Measurements from ENCODE around the gene TMOD3. TPM values are rescaled to one million over a fixed set of nuclear protein-coding genes. Genes with fewer than 3 reads are reported as not detected.

The TMOD3 gene
- total and polyA plus RNA-seq, 7 donors = 1.8 to 22.6 (median 7.4) TPM

- intact Hi-C loops (cut with DNase I) = no loop called here
- Histone ChIP-seq H3K4me3 (no peak overlapping the region), H3K27ac (no peak overlapping the region), H3K27me3 (ENCODE audit: insufficient read depth in 3 of 3, low read length in 2 of 3) (no peaks in the 10 kb centered on the region), H3K9me3 (no peaks in the 10 kb centered on the region), H3K4me1 (no peaks in the 10 kb centered on the region), H3K36me3 (ENCODE audit: insufficient read depth in 1 of 2, low read depth in 1 of 2) (peaks cover 2 to 49% of the 10 kb centered on the region in 2 donors)
- 81 to 87% (median 86%) methylated on average over 2 of the region's 2 CpGs for WGBS, 3 donors
- DNase-seq (no peak), ATAC-seq (no peak)
- no peak for TF ChIP-seq CTCF (IDR thresholded peaks at IDR 0.05)
Observed at GRCh38 chr15:51870774-51871173, 41.3 kb downstream of the TMOD3 start.

GRCh38 chr15:51874751-51875644 is 45.5 kb downstream of the TMOD3 start:
- no peaks in the 10 kb centered on the region for H3K4me1 ChIP-seq
- no peaks in the 10 kb centered on the region for H3K27me3 ChIP-seq (ENCODE audit: insufficient read depth in 3 of 3, low read length in 2 of 3)
- DNase-seq (no peak), ATAC-seq (peak; percentile 77 to 94 (median 88))
- H3K4me3 ChIP-seq = no peak overlapping the region
- intact Hi-C loops (cut with DNase I) = no loop called here
- peaks cover 0 to 37% of the 10 kb centered on the region in 2 donors for H3K36me3 ChIP-seq (ENCODE audit: insufficient read depth in 1 of 2, low read depth in 1 of 2)
- peak overlapping the region; percentile 32 for H3K27ac ChIP-seq
- no peaks in the 10 kb centered on the region for H3K9me3 ChIP-seq
- 41 to 54% (median 52%) methylated on average over 8 of the region's 8 CpGs for WGBS, 3 donors
- TF ChIP-seq CTCF (IDR thresholded peaks at IDR 0.05) = no peak

GRCh38 chr15:51876169-51876568 is 46.7 kb downstream of the TMOD3 start:
- ATAC-seq = no peak
- no peak overlapping the region for H3K4me3 ChIP-seq
- H3K4me1 ChIP-seq = no peaks in the 10 kb centered on the region
- H3K27ac ChIP-seq = no peak overlapping the region
- peaks cover 0 to 25% of the 10 kb centered on the region in 2 donors for H3K36me3 ChIP-seq (ENCODE audit: insufficient read depth in 1 of 2, low read depth in 1 of 2)
- intact Hi-C loops (cut with DNase I) = no loop called here
- TF ChIP-seq CTCF (IDR thresholded peaks at IDR 0.05) = no peak
- no peaks in the 10 kb centered on the region for H3K9me3 ChIP-seq
- H3K27me3 ChIP-seq (ENCODE audit: insufficient read depth in 3 of 3, low read length in 2 of 3) = no peaks in the 10 kb centered on the region
- 93 to 100% (median 96%) methylated on average over 5 of the region's 5 CpGs for WGBS, 3 donors
- no peak for DNase-seq

GRCh38 chr15:51878446-51879386 is 49.3 kb downstream of the TMOD3 start:
- no peaks in the 10 kb centered on the region for H3K27me3 ChIP-seq (ENCODE audit: insufficient read depth in 3 of 3, low read length in 2 of 3)
- no peak for ATAC-seq
- no peaks in the 10 kb centered on the region for H3K9me3 ChIP-seq
- H3K27ac ChIP-seq = no peak overlapping the region
- no peak for DNase-seq
- no peaks in the 10 kb centered on the region for H3K4me1 ChIP-seq
- H3K4me3 ChIP-seq = no peak overlapping the region
- intact Hi-C loops (cut with DNase I) = no loop called here
- TF ChIP-seq CTCF (IDR thresholded peaks at IDR 0.05) = no peak
- 58 to 63% (median 60%) methylated on average over 1 of the region's 1 CpG for WGBS, 3 donors
- peaks cover 0 to 6% of the 10 kb centered on the region in 2 donors for H3K36me3 ChIP-seq (ENCODE audit: insufficient read depth in 1 of 2, low read depth in 1 of 2)
